ENCODE measurements around the gene ADORA3.

GRCh38 chr1:111504097-111504496, 664 bp upstream of the ADORA3 start:
- TF ChIP-seq CTCF (IDR thresholded peaks at IDR 0.05): no peak
- no peak for TF ChIP-seq POLR2AphosphoS5 (IDR thresholded peaks at IDR 0.05; ENCODE audit: low read depth, low read length)
- no peak for TF ChIP-seq SIN3A (IDR thresholded peaks at IDR 0.05; ENCODE audit: borderline replicate concordance, insufficient read depth, low read depth, low read length)

Measured in Panc1 (cell line).